HCT116 (cell line): ENCODE data around the gene BCL11B. TPM values are rescaled to one million over a fixed set of nuclear protein-coding genes. Genes with fewer than 3 reads are reported as not detected.

Experiments used
- ATAC-seq: fragments of 200-7000 bp; cut with Tn5 transposase; 2 replicates; pipeline ENCODE4 v1.9.1; 2020; ENCODE audit warnings: mild to moderate bottlenecking, moderate library complexity
- BruUV-seq: library from RNA; stranded (reverse); fragments of 400-500 nt; replicated peaks from 2 replicates; lab custom pipeline; 2021; lab: Mats Ljungman, UMichigan
- CTCF ChIA-PET: fragments of 300-600 bp; sonication (Branson Sonifier 250); formaldehyde crosslinking; loops from one replicate; lab custom pipeline; 2021; ENCODE audit warnings: antibody characterized with exemption; lab: Charles Lee
- POLR2A ChIA-PET: fragments of 300-600, 350-600 bp; sonication (Branson Sonifier 250); formaldehyde crosslinking; loops from one replicate; lab custom pipeline; 2021; ENCODE audit warnings: antibody characterized with exemption; lab: Charles Lee
- RAD21 ChIA-PET, 2 experiments: fragments of 300-600 bp; sonication (Branson Sonifier 250); formaldehyde crosslinking; loops; one replicate each; lab custom pipeline; 2023; ENCODE audit warnings: low total read pairs in 2 of 2; ENCODE audit not compliant: uncharacterized antibody in 2 of 2, unreplicated experiment in 2 of 2, low non-redundant PET in 1 of 2; lab: Charles Lee
- DNase-seq: peaks from one replicate; pipeline ENCODE4 v3.0.0-alpha.2; 2010; ENCODE audit warnings: low read depth, low spot score
- H2AFZ ChIP-seq: fragments of 200-600 bp; shearing (Covaris generic), sonication (generic); 2 replicates; pipeline ENCODE4 v1.6.1; 2017; ENCODE audit warnings: low read depth, mixed run types, mixed read lengths, antibody characterized with exemption, low read length; ENCODE audit not compliant: poor library complexity, severe bottlenecking
- H3K27ac ChIP-seq: 2 replicates; pipeline ENCODE4 v1.5.1; 2012; ENCODE audit warnings: low read depth, low read length
- H3K27me3 ChIP-seq: fragments of 200-600 bp; sonication (generic); 2 replicates; pipeline ENCODE4 v1.6.1; 2016; ENCODE audit warnings: mixed run types, low read length, mixed read lengths; ENCODE audit not compliant: insufficient read depth
- H3K36me3 ChIP-seq, 2 experiments: fragments of 200-500 bp in 1 of 2; fragments of 200-600 bp in 1 of 2; sonication (Bioruptor generic) in 1 of 2; sonication (generic) in 1 of 2; 2 replicates each; pipeline versions ENCODE4 v1.5.1 to v1.6.1; 2014 to 2016; ENCODE audit warnings: low read length in 2 of 2, inconsistent platforms in 1 of 2, mixed read lengths in 1 of 2, mixed run types in 1 of 2; ENCODE audit not compliant: insufficient read depth in 2 of 2, control insufficient read depth in 1 of 2
- H3K4me1 ChIP-seq, 2 experiments: fragments of 200-600 bp in 1 of 2; sonication (generic) in 1 of 2; 2 replicates each; pipeline versions ENCODE4 v1.5.1 to v1.6.1; 2012 to 2017; ENCODE audit warnings: low read length in 2 of 2, inconsistent platforms in 1 of 2, mild to moderate bottlenecking in 1 of 2, mixed read lengths in 1 of 2, mixed run types in 1 of 2, moderate library complexity in 1 of 2; ENCODE audit not compliant: insufficient read depth in 2 of 2, control insufficient read depth in 1 of 2
- H3K4me2 ChIP-seq: fragments of 200-600 bp; sonication (generic); 2 replicates; pipeline ENCODE4 v1.6.1; 2017; ENCODE audit warnings: mixed run types, low read length, mixed read lengths
- H3K4me3 ChIP-seq, 2 experiments: fragments of 200-600 bp in 1 of 2; sonication (generic) in 1 of 2; replicated peaks in 1 of 2; 2 replicates each; pipeline ENCODE4 v1.5.1; 2011 to 2016; ENCODE audit warnings: low read length in 2 of 2, control low read depth in 1 of 2, low read depth in 1 of 2, mild to moderate bottlenecking in 1 of 2, mixed read lengths in 1 of 2, mixed run types in 1 of 2
- H3K79me2 ChIP-seq: fragments of 200-600 bp; sonication (generic); 2 replicates; pipeline ENCODE4 v1.6.1; 2017; ENCODE audit warnings: mild to moderate bottlenecking, mixed run types, low read length, moderate library complexity, mixed read lengths; ENCODE audit not compliant: insufficient read depth
- H3K9ac ChIP-seq: fragments of 200-600 bp; sonication (generic); 2 replicates; pipeline ENCODE4 v1.6.1; 2016; ENCODE audit warnings: low read length, mixed read lengths
- H3K9me2 ChIP-seq: fragments of 200-600 bp; sonication (generic), shearing (Covaris generic); 2 replicates; pipeline ENCODE4 v1.6.1; 2017; ENCODE audit warnings: mixed run types, mild to moderate bottlenecking, moderate library complexity; ENCODE audit not compliant: insufficient read depth
- H3K9me3 ChIP-seq, 2 experiments: fragments of 200-500 bp in 1 of 2; fragments of 200-600 bp in 1 of 2; sonication (Bioruptor generic) in 1 of 2; sonication (generic) in 1 of 2; 2 replicates each; pipeline ENCODE4 v1.6.1; 2014 to 2017; ENCODE audit warnings: low read length in 2 of 2, mixed read lengths in 2 of 2, inconsistent platforms in 1 of 2, low read depth in 1 of 2, mild to moderate bottlenecking in 1 of 2, mixed run types in 1 of 2, moderate library complexity in 1 of 2; ENCODE audit not compliant: control insufficient read depth in 1 of 2, insufficient read depth in 1 of 2
- H4K20me1 ChIP-seq: fragments of 200-600 bp; sonication (generic), shearing (Covaris generic); 2 replicates; pipeline ENCODE4 v1.6.1; 2017; ENCODE audit warnings: mixed run types, mild to moderate bottlenecking, moderate library complexity; ENCODE audit not compliant: insufficient read depth
- ATF3 ChIP-seq: IDR thresholded peaks from 2 replicates; pipeline ENCODE4 v1.6.1; 2012
- CBX3 ChIP-seq: IDR thresholded peaks from 2 replicates; pipeline ENCODE4 v1.6.1; 2012; ENCODE audit warnings: low read depth
- CEBPB ChIP-seq: IDR thresholded peaks from 2 replicates; pipeline ENCODE4 v1.6.1; 2012; ENCODE audit warnings: low read depth
- EGR1 ChIP-seq: IDR thresholded peaks from 2 replicates; pipeline ENCODE4 v1.6.1; 2012; ENCODE audit warnings: low read depth
- EZH2 ChIP-seq: fragments of 200-600 bp; sonication (generic); IDR thresholded peaks from 2 replicates; pipeline ENCODE4 v1.6.1; 2017; ENCODE audit warnings: antibody characterized with exemption, mixed run types
- EZH2phosphoT487 ChIP-seq: fragments of 200-600 bp; IDR thresholded peaks from 2 replicates; pipeline ENCODE4 v1.6.1; 2018; ENCODE audit warnings: antibody characterized with exemption, borderline replicate concordance
- FOSL1 ChIP-seq: IDR thresholded peaks from 2 replicates; pipeline ENCODE4 v1.6.1; 2012; ENCODE audit warnings: low read depth
- JUND ChIP-seq: IDR thresholded peaks from 2 replicates; pipeline ENCODE4 v1.6.1; 2012
- MAX ChIP-seq: IDR thresholded peaks from 2 replicates; pipeline ENCODE4 v1.6.1; 2012
- POLR2AphosphoS5 ChIP-seq: IDR thresholded peaks from 2 replicates; pipeline ENCODE4 v1.6.1; 2011; ENCODE audit warnings: mild to moderate bottlenecking, low read depth, low read length, moderate library complexity
- REST ChIP-seq: IDR thresholded peaks from 2 replicates; pipeline ENCODE4 v1.6.1; 2012; ENCODE audit warnings: low read depth
- SIN3A ChIP-seq: IDR thresholded peaks from 2 replicates; pipeline ENCODE4 v1.6.1; 2012; ENCODE audit warnings: low read depth
- SP1 ChIP-seq: IDR thresholded peaks from 2 replicates; pipeline ENCODE4 v1.6.1; 2012; ENCODE audit warnings: low read depth
- TCF7L2 ChIP-seq: IDR thresholded peaks from 2 replicates; pipeline ENCODE4 v1.7.0; 2011; ENCODE audit warnings: borderline replicate concordance, inconsistent platforms; ENCODE audit not compliant: insufficient read depth, insufficient read length; ENCODE audit errors: extremely low read depth
- YY1 ChIP-seq: IDR thresholded peaks from 2 replicates; pipeline ENCODE4 v1.6.1; 2011; ENCODE audit warnings: low read length, low read depth, moderate library complexity, mild to moderate bottlenecking; ENCODE audit not compliant: insufficient replicate concordance; ENCODE audit errors: extremely low read depth
- ZFX ChIP-seq: fragments of 450-650 bp; IDR thresholded peaks from 2 replicates; pipeline ENCODE4 v1.6.1; 2017
- ZNF274 ChIP-seq: fragments of 200-500 bp; sonication (Bioruptor generic); IDR thresholded peaks from 2 replicates; pipeline ENCODE4 v1.6.1; 2014; ENCODE audit warnings: mild to moderate bottlenecking, low read depth, low read length, inconsistent platforms
- intact Hi-C: fragments of 100-400 bp; cut with micrococcal nuclease; formaldehyde crosslinking; loops from 2 replicates; pipeline ENCODE4 v1.10.0; 2022
- total RNA-seq: library from RNA; stranded (reverse); gene quantifications from one replicate; pipeline ENCODE4 v1.2.1, GENCODE V29; 2021; ENCODE audit not compliant: unreplicated experiment

Gene BCL11B
- total RNA-seq, 1 experiment from 2014 or later, result 1.1 TPM

DNA sequence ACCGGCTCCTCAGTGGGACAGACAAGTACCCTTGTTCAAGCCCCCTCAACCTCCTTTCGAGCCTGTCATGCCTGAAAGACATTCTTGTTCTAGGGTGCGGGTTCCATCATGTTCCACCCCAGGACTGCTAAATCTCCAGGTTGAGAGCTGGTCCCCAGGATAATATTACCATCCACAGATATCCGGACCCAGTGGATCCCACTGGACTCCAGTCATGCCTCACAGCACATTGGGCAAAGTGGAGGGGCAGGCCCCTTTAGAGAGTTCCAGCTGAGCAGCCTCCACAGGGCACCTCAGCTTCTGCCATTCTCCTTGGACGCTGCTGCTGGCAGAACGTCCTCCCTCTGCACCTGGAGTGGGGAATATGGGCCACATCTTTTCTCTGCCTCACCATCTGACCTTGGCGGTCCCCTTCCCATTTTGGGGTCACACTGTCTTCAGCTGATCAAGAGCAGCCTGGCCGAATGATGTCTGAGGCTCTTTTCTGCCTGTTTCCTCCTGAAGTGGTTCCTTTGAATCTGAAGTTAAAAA is 137.4 kb downstream of the BCL11B start:
- intact Hi-C loops, result no loop called here
- no peak overlapping the region for H3K27ac ChIP-seq
- no TSS peak for BruUV-seq
- no peaks in the 10 kb centered on the region for H3K9me2 ChIP-seq
- no peak overlapping the region for H2AFZ ChIP-seq
- no peak overlapping the region for H3K9ac ChIP-seq
- ATAC-seq, result no peak
- H3K9me3 ChIP-seq, result no peaks in the 10 kb centered on the region
- H3K4me1 ChIP-seq, result peaks cover 0 to 7% of the 10 kb centered on the region in 2 experiments; a peak in 1 of 4 replicates
- ChIA-PET CTCF (no interaction called here), POLR2A (no interaction called here), RAD21 (no interaction called here)
- H3K27me3 ChIP-seq, result no peaks in the 10 kb centered on the region
- no peak overlapping the region for H3K4me2 ChIP-seq
- no peaks in the 10 kb centered on the region for H4K20me1 ChIP-seq
- no peaks in the 10 kb centered on the region for H3K79me2 ChIP-seq
- H3K4me3 ChIP-seq, result no peak overlapping the region
- no peak for TF ChIP-seq POLR2AphosphoS5
- no peaks in the 10 kb centered on the region for H3K36me3 ChIP-seq
- DNase-seq, result no peak

- ATAC-seq, result no peak
- Histone ChIP-seq H3K9ac (no peak overlapping the region), H3K4me2 (no peak overlapping the region), H3K79me2 (no peaks in the 10 kb centered on the region), H3K9me2 (no peaks in the 10 kb centered on the region), H3K4me1 (peaks cover 0 to 7% of the 10 kb centered on the region in 2 experiments; a peak in 1 of 4 replicates), H3K4me3 (no peak overlapping the region), H2AFZ (no peak overlapping the region), H3K27me3 (no peaks in the 10 kb centered on the region), H3K36me3 (no peaks in the 10 kb centered on the region), H3K27ac (no peak overlapping the region), H4K20me1 (no peaks in the 10 kb centered on the region), H3K9me3 (no peaks in the 10 kb centered on the region)
- ChIA-PET RAD21 (no interaction called here), CTCF (no interaction called here), POLR2A (no interaction called here)
- intact Hi-C loops, result no loop called here
- no TSS peak for BruUV-seq
- no peak for DNase-seq
- TF ChIP-seq SP1, result no peak
- no peak for TF ChIP-seq EGR1
- TF ChIP-seq SIN3A, result no peak
- no peak for TF ChIP-seq EZH2
- TF ChIP-seq EZH2phosphoT487, result no peak
- no peak for TF ChIP-seq YY1
- no peak for TF ChIP-seq MAX
- no peak for TF ChIP-seq REST
- TF ChIP-seq ZFX, result no peak
- TF ChIP-seq ATF3, result no peak
- no peak for TF ChIP-seq ZNF274
- no peak for TF ChIP-seq CEBPB
- TF ChIP-seq TCF7L2, result no peak
- TF ChIP-seq CBX3, result no peak
- no peak for TF ChIP-seq POLR2AphosphoS5
- no peak for TF ChIP-seq FOSL1
- no peak for TF ChIP-seq JUND
Observed at GRCh38 chr14:99133636-99134515, 138.1 kb downstream of the BCL11B start.
